Measurements from ENCODE around the gene CD63. TPM values are rescaled to one million over a fixed set of nuclear protein-coding genes. Genes with fewer than 3 reads are reported as not detected.

The CD63 gene
- total RNA-seq, 1 experiment from 2014 or later = 880 TPM

DNA sequence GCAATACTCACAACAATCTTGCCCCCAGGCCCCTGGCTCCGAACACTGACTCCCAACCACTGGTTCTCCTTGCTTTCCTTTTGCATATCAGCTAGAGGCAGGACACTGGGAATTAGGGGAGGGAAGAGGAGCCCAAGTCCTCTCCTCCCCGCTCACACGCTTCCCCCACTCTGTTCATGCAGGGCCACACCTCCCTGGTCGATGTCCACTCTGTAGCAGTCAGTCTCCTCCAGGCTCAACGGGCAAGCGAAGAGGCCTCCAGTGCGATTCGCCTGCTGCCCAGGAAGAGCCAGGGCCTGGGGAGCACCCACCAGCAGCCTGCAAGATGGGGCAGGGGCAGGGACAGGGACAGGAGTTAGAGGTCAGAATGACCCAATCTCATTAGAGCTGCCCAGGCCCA lies 25.9 kb downstream of the CD63 start:
- TF ChIP-seq, protein P1, sequence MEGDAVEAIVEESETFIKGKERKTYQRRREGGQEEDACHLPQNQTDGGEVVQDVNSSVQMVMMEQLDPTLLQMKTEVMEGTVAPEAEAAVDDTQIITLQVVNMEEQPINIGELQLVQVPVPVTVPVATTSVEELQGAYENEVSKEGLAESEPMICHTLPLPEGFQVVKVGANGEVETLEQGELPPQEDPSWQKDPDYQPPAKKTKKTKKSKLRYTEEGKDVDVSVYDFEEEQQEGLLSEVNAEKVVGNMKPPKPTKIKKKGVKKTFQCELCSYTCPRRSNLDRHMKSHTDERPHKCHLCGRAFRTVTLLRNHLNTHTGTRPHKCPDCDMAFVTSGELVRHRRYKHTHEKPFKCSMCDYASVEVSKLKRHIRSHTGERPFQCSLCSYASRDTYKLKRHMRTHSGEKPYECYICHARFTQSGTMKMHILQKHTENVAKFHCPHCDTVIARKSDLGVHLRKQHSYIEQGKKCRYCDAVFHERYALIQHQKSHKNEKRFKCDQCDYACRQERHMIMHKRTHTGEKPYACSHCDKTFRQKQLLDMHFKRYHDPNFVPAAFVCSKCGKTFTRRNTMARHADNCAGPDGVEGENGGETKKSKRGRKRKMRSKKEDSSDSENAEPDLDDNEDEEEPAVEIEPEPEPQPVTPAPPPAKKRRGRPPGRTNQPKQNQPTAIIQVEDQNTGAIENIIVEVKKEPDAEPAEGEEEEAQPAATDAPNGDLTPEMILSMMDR (IDR thresholded peaks at IDR 0.05; ENCODE audit: unreplicated experiment) = no peak
- Mint-ChIP-seq H3K27ac (ENCODE audit: unreplicated experiment) (no peak overlapping the region), H3K4me3 (ENCODE audit: low read depth, unreplicated experiment) (no peak overlapping the region), H3K36me3 (ENCODE audit: insufficient read depth, unreplicated experiment) (peaks cover 1% of the 10 kb centered on the region), H3K9me3 (ENCODE audit: low read depth, unreplicated experiment) (no peaks in the 10 kb centered on the region), H3K27me3 (ENCODE audit: unreplicated experiment) (peaks cover 57% of the 10 kb centered on the region), H3K4me1 (ENCODE audit: low read depth, unreplicated experiment) (peaks cover 12% of the 10 kb centered on the region)
- BruUV-seq (replicated peaks) = no TSS peak
- intact Hi-C loops (cut with micrococcal nuclease; ENCODE audit: unreplicated experiment) = no loop called here
- no peak for DNase-seq
- CTCF ChIA-PET = no interaction called here

DNA sequence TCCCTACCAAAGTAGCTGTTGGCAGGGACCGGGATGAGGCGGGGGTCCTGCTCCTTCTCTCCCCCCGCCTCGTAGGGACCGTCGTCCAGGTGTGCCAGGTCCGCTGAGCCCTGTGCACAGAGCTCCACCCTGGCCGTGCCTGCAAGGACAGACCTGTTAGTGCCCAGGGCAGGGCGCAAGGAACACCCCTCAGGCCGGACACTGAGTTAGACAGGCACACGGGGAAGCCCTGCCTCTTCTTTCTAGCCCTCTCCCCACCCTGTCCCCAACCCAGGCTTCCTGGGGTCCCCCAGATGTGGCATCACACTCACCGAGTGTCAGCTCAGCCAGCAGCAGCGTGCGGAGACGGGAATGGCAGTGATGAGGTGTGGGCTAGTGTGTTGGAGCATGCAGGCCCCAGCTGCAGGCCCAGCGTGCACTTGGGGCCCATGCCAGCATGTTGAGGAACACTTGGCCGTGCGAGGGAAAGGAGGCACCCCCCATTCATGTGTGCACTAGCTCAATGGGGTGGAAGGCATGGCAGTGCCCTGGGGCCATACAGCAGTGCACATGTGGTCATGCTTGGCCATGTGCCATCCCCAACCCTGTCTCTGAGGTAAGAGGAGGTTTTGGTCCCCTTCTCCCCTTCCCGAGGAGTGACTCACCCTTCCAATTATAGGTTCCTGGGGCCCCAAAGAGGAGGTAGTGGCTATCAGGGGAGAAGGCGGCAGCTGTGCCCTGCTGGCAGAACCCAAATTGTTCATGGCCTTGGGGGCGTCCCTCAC lies 28.4 kb downstream of the CD63 start:
- no peak overlapping the region for H3K4me3 Mint-ChIP-seq (ENCODE audit: low read depth, unreplicated experiment)
- BruUV-seq (replicated peaks) = no TSS peak
- CTCF ChIA-PET = interaction anchor here (3.2 kb wide), 1 partner anchor 19 kb away, joined by 14 read pairs; a partner anchor contains a TSS
- TF ChIP-seq, protein P1 (IDR thresholded peaks at IDR 0.05; ENCODE audit: unreplicated experiment) = no peak
- H3K9me3 Mint-ChIP-seq (ENCODE audit: low read depth, unreplicated experiment) = no peaks in the 10 kb centered on the region
- no peak for DNase-seq
- no peaks in the 10 kb centered on the region for H3K4me1 Mint-ChIP-seq (ENCODE audit: low read depth, unreplicated experiment)
- intact Hi-C loops (cut with micrococcal nuclease; ENCODE audit: unreplicated experiment) = no loop called here
- H3K27me3 Mint-ChIP-seq (ENCODE audit: unreplicated experiment) = peaks cover 63% of the 10 kb centered on the region
- no peaks in the 10 kb centered on the region for H3K36me3 Mint-ChIP-seq (ENCODE audit: insufficient read depth, unreplicated experiment)
- H3K27ac Mint-ChIP-seq (ENCODE audit: unreplicated experiment) = no peak overlapping the region

DNA sequence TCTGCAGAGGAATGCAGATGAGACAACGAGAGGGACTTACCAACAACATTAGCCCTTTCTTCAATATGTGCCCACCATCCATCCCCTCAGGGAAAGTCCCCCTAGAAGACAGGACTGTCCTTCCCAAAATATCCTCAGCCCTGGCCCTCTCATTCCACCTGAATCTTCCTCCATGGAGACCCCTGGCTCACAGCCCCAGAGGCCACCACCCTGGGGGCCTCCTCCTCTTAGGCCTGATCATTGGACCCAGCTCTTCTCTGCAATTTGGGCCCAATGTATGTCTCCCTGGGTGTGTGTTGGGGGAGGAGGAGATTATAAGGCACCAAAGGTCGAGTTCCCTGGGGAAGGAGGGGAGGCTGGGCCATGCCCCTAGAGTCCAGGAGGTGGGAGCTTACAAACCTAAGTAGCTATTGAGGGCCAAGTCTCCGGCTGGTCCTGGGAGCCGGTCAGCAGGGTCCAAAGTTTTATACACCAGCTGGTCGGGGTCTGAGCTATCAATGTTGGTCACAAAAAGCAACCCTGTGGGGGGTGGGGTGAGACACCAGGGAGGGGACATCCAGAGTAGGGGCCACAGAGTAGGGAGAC lies 29.2 kb downstream of the CD63 start:
- no peak for DNase-seq
- Mint-ChIP-seq H3K9me3 (ENCODE audit: low read depth, unreplicated experiment) (no peaks in the 10 kb centered on the region), H3K4me3 (ENCODE audit: low read depth, unreplicated experiment) (no peak overlapping the region), H3K27me3 (ENCODE audit: unreplicated experiment) (peaks cover 67% of the 10 kb centered on the region), H3K36me3 (ENCODE audit: insufficient read depth, unreplicated experiment) (no peaks in the 10 kb centered on the region), H3K4me1 (ENCODE audit: low read depth, unreplicated experiment) (no peaks in the 10 kb centered on the region), H3K27ac (ENCODE audit: unreplicated experiment) (no peak overlapping the region)
- TF ChIP-seq, protein P1 (IDR thresholded peaks at IDR 0.05; ENCODE audit: unreplicated experiment) = no peak
- CTCF ChIA-PET = interaction anchor here (0.6 to 3.2 kb wide), 2 partner anchors 18 to 60 kb away, joined by 4 to 14 read pairs; a partner anchor contains a TSS
- no TSS peak for BruUV-seq (replicated peaks)
- intact Hi-C loops (cut with micrococcal nuclease; ENCODE audit: unreplicated experiment) = no loop called here

DNA sequence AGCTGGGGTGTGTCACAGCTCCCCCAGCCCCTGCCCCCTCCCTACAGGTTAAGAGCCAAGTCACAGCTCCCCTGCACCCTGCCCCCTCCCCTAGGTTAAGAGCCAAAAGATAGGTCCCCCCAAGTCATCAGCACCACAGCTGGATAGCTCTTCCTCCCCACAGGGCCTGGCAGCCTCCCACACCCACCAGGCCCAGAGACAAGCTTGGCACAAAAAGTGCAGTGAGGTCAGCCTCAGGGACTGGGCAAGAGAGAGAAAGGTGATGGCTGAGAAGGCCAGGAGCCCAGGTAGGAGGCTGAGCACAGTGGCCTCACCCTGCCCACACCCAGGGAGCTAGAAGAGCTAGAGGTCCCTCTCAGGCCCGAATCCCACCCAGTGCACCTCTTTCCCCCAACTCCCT lies 29.8 kb downstream of the CD63 start:
- Mint-ChIP-seq H3K36me3 (ENCODE audit: insufficient read depth, unreplicated experiment) (no peaks in the 10 kb centered on the region), H3K27ac (ENCODE audit: unreplicated experiment) (no peak overlapping the region), H3K27me3 (ENCODE audit: unreplicated experiment) (peaks cover 64% of the 10 kb centered on the region), H3K4me1 (ENCODE audit: low read depth, unreplicated experiment) (no peaks in the 10 kb centered on the region), H3K9me3 (ENCODE audit: low read depth, unreplicated experiment) (no peaks in the 10 kb centered on the region), H3K4me3 (ENCODE audit: low read depth, unreplicated experiment) (no peak overlapping the region)
- intact Hi-C loops (cut with micrococcal nuclease; ENCODE audit: unreplicated experiment) = no loop called here
- TF ChIP-seq, protein P1 (IDR thresholded peaks at IDR 0.05; ENCODE audit: unreplicated experiment) = no peak
- CTCF ChIA-PET = interaction anchor here (0.6 to 3.2 kb wide), 2 partner anchors 17 to 59 kb away, joined by 4 to 14 read pairs; a partner anchor contains a TSS
- no TSS peak for BruUV-seq (replicated peaks)
- no peak for DNase-seq
